Esophagus muscularis mucosa (tissue), 4 donors: Measurements from ENCODE around the gene OR10H5.

Source experiments
- CTCF ChIP-seq, 3 experiments: fragments of 200-600 bp in 2 of 3; fragments of 450-650 bp in 1 of 3; sonication (generic) in 2 of 3; IDR thresholded peaks; one replicate each; pipeline ENCODE4 v1.5.1; 2017 to 2019; ENCODE audit warnings: antibody characterized with exemption in 3 of 3, mild to moderate bottlenecking in 2 of 3, moderate library complexity in 1 of 3
- EP300 ChIP-seq: sonication (generic); formaldehyde crosslinking; IDR thresholded peaks from one replicate; pipeline ENCODE4 v1.6.1; 2017; ENCODE audit warnings: antibody characterized with exemption
- POLR2AphosphoS5 ChIP-seq, 2 donors: sonication (generic); formaldehyde crosslinking; IDR thresholded peaks; one replicate each; pipeline ENCODE4 v1.6.1; 2017; ENCODE audit warnings: antibody characterized with exemption in 2 of 2

GRCh38 chr19:15829306-15829698 lies 41.8 kb downstream of the OR10H5 start:
- no peak for TF ChIP-seq CTCF (IDR thresholded peaks at IDR 0.05)
- TF ChIP-seq EP300, result no peak
- no peak for TF ChIP-seq POLR2AphosphoS5 (IDR thresholded peaks at IDR 0.05)
